Suprapubic skin (tissue), 4 donors: Measurements from ENCODE around the gene RAPGEF5. TPM values are rescaled to one million over a fixed set of nuclear protein-coding genes. Genes with fewer than 3 reads are reported as not detected.
A peak's percentile ranks its signal among the peaks of the same experiment; 100 is the strongest.

Source experiments
- DNase-seq, 2 donors: peaks; one replicate each; pipeline ENCODE4 v3.0.0-alpha.2; 2019; ENCODE audit warnings: low spot score in 2 of 2
- H3K27ac ChIP-seq: fragments of 200-600 bp; sonication (generic); one replicate; pipeline ENCODE4 v1.5.1; 2019
- H3K27me3 ChIP-seq: fragments of 200-600 bp; sonication (generic); one replicate; pipeline ENCODE4 v1.5.1; 2019
- H3K36me3 ChIP-seq: fragments of 200-600 bp; sonication (generic); one replicate; pipeline ENCODE4 v1.5.1; 2019
- H3K4me1 ChIP-seq: fragments of 200-600 bp; sonication (generic); one replicate; pipeline ENCODE4 v1.5.1; 2019
- H3K4me3 ChIP-seq: fragments of 200-600 bp; sonication (generic); one replicate; pipeline ENCODE4 v1.5.1; 2019; ENCODE audit warnings: mild to moderate bottlenecking
- H3K9me3 ChIP-seq: fragments of 200-600 bp; sonication (generic); one replicate; pipeline ENCODE4 v1.5.1; 2019
- CTCF ChIP-seq, 2 donors: fragments of 200-600 bp in 1 of 2; fragments of 450-650 bp in 1 of 2; sonication (generic) in 1 of 2; IDR thresholded peaks; one replicate each; pipeline ENCODE4 v1.5.1; 2016 to 2019; ENCODE audit warnings: antibody characterized with exemption in 2 of 2, mild to moderate bottlenecking in 1 of 2, moderate library complexity in 1 of 2
- EP300 ChIP-seq: sonication (generic); formaldehyde crosslinking; IDR thresholded peaks from one replicate; pipeline ENCODE4 v1.6.1; 2017; ENCODE audit warnings: antibody characterized with exemption
- POLR2A ChIP-seq, 2 donors: fragments of 450-650 bp; IDR thresholded peaks; one replicate each; pipeline ENCODE4 v1.6.1; 2017; ENCODE audit warnings: antibody characterized with exemption in 2 of 2, mild to moderate bottlenecking in 2 of 2, moderate library complexity in 2 of 2
- POLR2AphosphoS5 ChIP-seq, 3 donors: sonication (generic); formaldehyde crosslinking; IDR thresholded peaks; one replicate each; pipeline ENCODE4 v1.6.1; 2017; ENCODE audit warnings: antibody characterized with exemption in 3 of 3
- WGBS: methylation state at CpG from one replicate; pipeline ENCODE4 v1.1.5; 2018; 5-methylcytosine and 5-hydroxymethylcytosine counted together
- total RNA-seq, 4 donors: library from RNA; depleted of rRNA; stranded (reverse); fragments of >200 nt; gene quantifications; one replicate each; pipeline ENCODE4 v1.1.0, GENCODE V29; 2016

The RAPGEF5 gene
- total RNA-seq, 4 donors from 2014 or later = 22.6 to 88.5 (median 26.9) TPM

GRCh38 chr7:22361320-22361719 is 4.4 kb upstream of the RAPGEF5 start:
- no peak for DNase-seq
- Histone ChIP-seq H3K4me3 (no peak overlapping the region), H3K27me3 (peaks cover 10% of the 10 kb centered on the region), H3K4me1 (peaks cover 17% of the 10 kb centered on the region), H3K36me3 (no peaks in the 10 kb centered on the region), H3K9me3 (no peaks in the 10 kb centered on the region), H3K27ac (no peak overlapping the region)
- WGBS = 87% methylated on average over 6 of the region's 6 CpGs
- TF ChIP-seq POLR2A (IDR thresholded peaks at IDR 0.05) = no peak
- no peak for TF ChIP-seq POLR2AphosphoS5 (IDR thresholded peaks at IDR 0.05)
- no peak for TF ChIP-seq CTCF (IDR thresholded peaks at IDR 0.05)
- TF ChIP-seq EP300 = no peak

GRCh38 chr7:22358820-22359697 is 2.1 kb upstream of the RAPGEF5 start:
- H3K4me1 ChIP-seq = peaks cover 26% of the 10 kb centered on the region
- H3K27me3 ChIP-seq = peaks cover 10% of the 10 kb centered on the region
- no peak overlapping the region for H3K4me3 ChIP-seq
- 91% methylated on average over 8 of the region's 8 CpGs for WGBS
- TF ChIP-seq POLR2AphosphoS5 (IDR thresholded peaks at IDR 0.05) (no peak), CTCF (IDR thresholded peaks at IDR 0.05) (no peak), POLR2A (IDR thresholded peaks at IDR 0.05) (no peak), EP300 (no peak)
- DNase-seq = no peak
- H3K36me3 ChIP-seq = no peaks in the 10 kb centered on the region
- no peaks in the 10 kb centered on the region for H3K9me3 ChIP-seq
- no peak overlapping the region for H3K27ac ChIP-seq

- no peaks in the 10 kb centered on the region for H3K9me3 ChIP-seq
- peak overlapping the region; percentile 71 for H3K4me3 ChIP-seq
- peaks cover 26% of the 10 kb centered on the region for H3K4me1 ChIP-seq
- no peak for TF ChIP-seq EP300
- TF ChIP-seq POLR2A (IDR thresholded peaks at IDR 0.05) = no peak
- 38% methylated on average over 14 of the region's 23 CpGs for WGBS
- H3K27ac ChIP-seq = peak overlapping the region; percentile 80
- peaks cover 10% of the 10 kb centered on the region for H3K27me3 ChIP-seq
- no peaks in the 10 kb centered on the region for H3K36me3 ChIP-seq
- DNase-seq = no peak
These were observed 589 bp upstream of the RAPGEF5 start for GRCh38 chr7:22357311-22358175.

- Histone ChIP-seq H3K27me3 (peaks cover 10% of the 10 kb centered on the region), H3K4me3 (peak overlapping the region; percentile 71), H3K9me3 (no peaks in the 10 kb centered on the region), H3K27ac (peak overlapping the region; percentile 80), H3K36me3 (no peaks in the 10 kb centered on the region), H3K4me1 (peaks cover 26% of the 10 kb centered on the region)
- DNase-seq = no peak
- 24% methylated on average over 4 of the region's 26 CpGs for WGBS
- no peak for TF ChIP-seq POLR2AphosphoS5 (IDR thresholded peaks at IDR 0.05)
These were observed 803 bp downstream of the RAPGEF5 start for GRCh38 chr7:22356010-22356691.

GRCh38 chr7:22355620-22356009 is 1.3 kb downstream of the RAPGEF5 start:
- Histone ChIP-seq H3K27me3 (peaks cover 10% of the 10 kb centered on the region), H3K27ac (no peak overlapping the region), H3K9me3 (no peaks in the 10 kb centered on the region), H3K4me3 (peak overlapping the region; percentile 71), H3K4me1 (peaks cover 27% of the 10 kb centered on the region), H3K36me3 (no peaks in the 10 kb centered on the region)
- TF ChIP-seq EP300 (no peak), POLR2A (IDR thresholded peaks at IDR 0.05) (no peak), CTCF (IDR thresholded peaks at IDR 0.05) (no peak), POLR2AphosphoS5 (IDR thresholded peaks at IDR 0.05) (no peak)
- WGBS = 60% methylated on average over 5 of the region's 5 CpGs
- DNase-seq = no peak
